Ovary (tissue), 9 donors: ENCODE data around the gene MGME1. TPM values are rescaled to one million over a fixed set of nuclear protein-coding genes. Genes with fewer than 3 reads are reported as not detected.

Experiments
- DNase-seq, 5 donors: peaks; one replicate each; pipeline ENCODE4 v3.0.0-alpha.2; 2019 to 2020
- H3K27ac ChIP-seq, 2 donors: fragments of 200-600 bp; one replicate each; pipeline versions ENCODE4 v1.5.1 to v1.8.0; 2019 to 2022
- H3K27me3 ChIP-seq: fragments of 200-600 bp; one replicate; pipeline ENCODE4 v1.8.0; 2022
- H3K36me3 ChIP-seq: fragments of 200-600 bp; sonication (generic); one replicate; pipeline ENCODE4 v1.5.1; 2019
- H3K4me1 ChIP-seq: one replicate; pipeline ENCODE4 v1.8.1; 2013; ENCODE audit warnings: mild to moderate bottlenecking, moderate library complexity; ENCODE audit not compliant: insufficient read depth
- H3K4me3 ChIP-seq: fragments of 200-600 bp; sonication (generic); one replicate; pipeline ENCODE4 v1.5.1; 2017
- H3K9me3 ChIP-seq, 2 donors: fragments of 200-600 bp in 1 of 2; sonication (generic) in 1 of 2; one replicate each; pipeline versions ENCODE4 v1.5.1 to v1.8.1; 2013 to 2019; ENCODE audit warnings: mild to moderate bottlenecking in 1 of 2, moderate library complexity in 1 of 2
- CTCF ChIP-seq, 3 donors: fragments of 450-650 bp in 2 of 3; fragments of 200-600 bp in 1 of 3; IDR thresholded peaks; one replicate each; pipeline versions ENCODE4 v1.5.1 to v1.8.0; 2016 to 2022; ENCODE audit warnings: antibody characterized with exemption in 3 of 3, mild to moderate bottlenecking in 1 of 3
- EP300 ChIP-seq: sonication (generic); formaldehyde crosslinking; IDR thresholded peaks from one replicate; pipeline ENCODE4 v1.6.1; 2017; ENCODE audit warnings: antibody characterized with exemption
- POLR2A ChIP-seq: fragments of 450-650 bp; IDR thresholded peaks from one replicate; pipeline ENCODE4 v1.6.1; 2017; ENCODE audit warnings: antibody characterized with exemption, mild to moderate bottlenecking, moderate library complexity
- WGBS, 3 donors: extraction: QIAGEN DNeasy Blood & Tissue Kit in 1 of 3; methylation state at CpG; one replicate each; pipeline versions ENCODE4 v1.1.5 to v1.1.7; 2013 to 2017; 5-methylcytosine and 5-hydroxymethylcytosine counted together
- intact Hi-C, 4 donors: fragments of 100-400 bp; cut with DNase I; formaldehyde crosslinking; loops; one replicate each; pipeline versions ENCODE4 v1.11.0 to v1.15.1; 2022 to 2023
- polyA plus RNA-seq, 2 donors: library from polyadenylated mRNA; stranded (reverse); fragments of 200-250 nt in 1 of 2; fragments of 350-450 nt in 1 of 2; fragmentation: Illumina TruSeq in 1 of 2; extraction: RNeasy Lipid Tissue Mini Kit (QIAGEN cat#74804) in 1 of 2; gene quantifications; one replicate each; pipeline ENCODE4 v1.2.3, GENCODE V29; 2013 to 2014
- small RNA-seq: library from RNA; depleted of rRNA; stranded (forward); fragments of <200 nt; gene quantifications from one replicate; pipeline ENCODE3, GENCODE V24; 2016
- total RNA-seq, 7 donors: library from RNA; depleted of rRNA in 2 of 7; stranded (reverse); fragments of >200 nt in 2 of 7; fragmentation: NEBNext Ultra II Directional in 3 of 7; extraction: Animal tissue kit (Norgen Biotek cat#: 25700) in 3 of 7; gene quantifications; one replicate each; pipeline versions ENCODE4 v1.1.0 to v1.2.4, GENCODE V29; 2016 to 2023
- donor health status: DM: no; HTN: no; CAD: no; lungs with moderate emphysema.
- donor health status: DM: no; HTN: no; CAD: no.
- donor health status: Bipolar disorder and iron deficiency.
- donor health status: DM: yes; HTN: yes; CAD: no.
- donor health status: DM: no; HTN: no; CAD: no.
- donor health status: DM: yes; HTN: yes; CAD: no.

Gene MGME1
- total and polyA plus RNA-seq, 9 donors, result 5.1 to 11.9 (median 8.3) TPM

GRCh38 chr20:18031888-18032509, 63.2 kb downstream of the MGME1 start:
- Histone ChIP-seq H3K4me3 (no peak overlapping the region), H3K27ac (no peak overlapping the region), H3K4me1 (no peaks in the 10 kb centered on the region), H3K36me3 (no peaks in the 10 kb centered on the region), H3K27me3 (no peaks in the 10 kb centered on the region), H3K9me3 (no peaks in the 10 kb centered on the region)
- 36 to 44% (median 39%) methylated on average over 7 of the region's 7 CpGs for WGBS, 3 donors
- intact Hi-C loops, result loop anchor here in 1 of 4 donors (5.0 kb wide), 1 partner anchor 340 kb away; no protein-coding TSS in a partner anchor
- TF ChIP-seq CTCF (IDR thresholded peaks at IDR 0.05) (no peak), EP300 (no peak), POLR2A (no peak)
- no peak for DNase-seq

- H3K4me1 ChIP-seq, result no peaks in the 10 kb centered on the region
- TF ChIP-seq POLR2A (no peak), EP300 (no peak), CTCF (IDR thresholded peaks at IDR 0.05) (no peak)
- no peak for DNase-seq
- intact Hi-C loops, result loop anchor here in 1 of 4 donors (5.0 kb wide), 1 partner anchor 341 kb away; no protein-coding TSS in a partner anchor
- H3K4me3 ChIP-seq, result no peak overlapping the region
- no peaks in the 10 kb centered on the region for H3K36me3 ChIP-seq
- H3K9me3 ChIP-seq, result no peaks in the 10 kb centered on the region
- WGBS, 3 donors, result 54 to 60% (median 57%) methylated on average over 17 of the region's 17 CpGs
- no peaks in the 10 kb centered on the region for H3K27me3 ChIP-seq
- H3K27ac ChIP-seq, result no peak overlapping the region
Measured at GRCh38 chr20:18032977-18033892, 64.4 kb downstream of the MGME1 start.

- Histone ChIP-seq H3K4me1 (no peaks in the 10 kb centered on the region), H3K9me3 (no peaks in the 10 kb centered on the region), H3K4me3 (no peak overlapping the region), H3K27ac (no peak overlapping the region), H3K36me3 (no peaks in the 10 kb centered on the region), H3K27me3 (no peaks in the 10 kb centered on the region)
- 52 to 61% (median 61%) methylated on average over 5 of the region's 5 CpGs for WGBS, 3 donors
- DNase-seq, result no peak
- TF ChIP-seq EP300, result no peak
- TF ChIP-seq POLR2A, result no peak
- TF ChIP-seq CTCF (IDR thresholded peaks at IDR 0.05), result no peak
- intact Hi-C loops, result loop anchor here in 1 of 4 donors (5.0 kb wide), 1 partner anchor 342 kb away; no protein-coding TSS in a partner anchor
Measured at GRCh38 chr20:18034039-18034438, 65.2 kb downstream of the MGME1 start.

GRCh38 chr20:18039063-18039462, 70.2 kb downstream of the MGME1 start:
- DNase-seq, result no peak
- H3K27ac ChIP-seq, result no peak overlapping the region
- intact Hi-C loops, result no loop called here
- H3K36me3 ChIP-seq, result no peaks in the 10 kb centered on the region
- H3K4me3 ChIP-seq, result no peak overlapping the region
- 71 to 75% (median 74%) methylated on average over 5 of the region's 5 CpGs for WGBS, 3 donors
- no peaks in the 10 kb centered on the region for H3K27me3 ChIP-seq
- H3K9me3 ChIP-seq, result no peaks in the 10 kb centered on the region
- H3K4me1 ChIP-seq, result no peaks in the 10 kb centered on the region
- TF ChIP-seq EP300, result no peak

Small RNAs within 50 kb of the gene (small RNA-seq; reads per million reads assigned to genes)
- gene SNORD17, result 267 reads per million, percentile 94 among the genes with 10 or more reads in this experiment

Other genes with a start within 250 kb of the MGME1 start
- 100 to 1,000 TPM in 4 of 7 donors, 10 to 100 TPM in 3; 74.2 to 138 (median 101) TPM for gene SNX5, start 224 bp upstream of the MGME1 start, total RNA-seq
- 100 to 1,000 TPM in 1 of 2 donors, 10 to 100 TPM in 1; 74.0 to 143 TPM for gene SNX5, start 224 bp upstream of the MGME1 start, polyA plus RNA-seq
- gene OVOL2, start 88.9 kb downstream of the MGME1 start, total RNA-seq, result 10 to 100 TPM in 1 of 7 donors, 1 to 10 TPM in 1, under 1 TPM in 3, not detected in 2; 0.15 to 11.4 (median 0.72) TPM
- gene OVOL2, start 88.9 kb downstream of the MGME1 start, polyA plus RNA-seq, result not detected
- gene KAT14, start 168.8 kb downstream of the MGME1 start, total RNA-seq, result 10 to 100 TPM; 10.0 to 18.5 (median 14.8) TPM
- 10 to 100 TPM; 11.0 to 19.5 TPM for gene KAT14, start 168.8 kb downstream of the MGME1 start, polyA plus RNA-seq
- 10 to 100 TPM in 6 of 7 donors, 1 to 10 TPM in 1; 9.9 to 17.7 (median 15.1) TPM for gene PET117, start 168.8 kb downstream of the MGME1 start, total RNA-seq
- gene PET117, start 168.8 kb downstream of the MGME1 start, polyA plus RNA-seq, result 10 to 100 TPM in 1 of 2 donors, 1 to 10 TPM in 1; 8.6 to 13.0 TPM